GF-D8 (cell line): ENCODE measurements around the gene SLC1A5.
"Not testable (repeated sequence)": the region's sequence is repeated elsewhere in the genome, so short reads cannot be mapped to it uniquely, and the experiment has no call there.

Experiments used
- DNase-seq: peaks from one replicate; lab custom pipeline; 2025; lab: John Stamatoyannopoulos, UW

The SLC1A5 gene

DNA sequence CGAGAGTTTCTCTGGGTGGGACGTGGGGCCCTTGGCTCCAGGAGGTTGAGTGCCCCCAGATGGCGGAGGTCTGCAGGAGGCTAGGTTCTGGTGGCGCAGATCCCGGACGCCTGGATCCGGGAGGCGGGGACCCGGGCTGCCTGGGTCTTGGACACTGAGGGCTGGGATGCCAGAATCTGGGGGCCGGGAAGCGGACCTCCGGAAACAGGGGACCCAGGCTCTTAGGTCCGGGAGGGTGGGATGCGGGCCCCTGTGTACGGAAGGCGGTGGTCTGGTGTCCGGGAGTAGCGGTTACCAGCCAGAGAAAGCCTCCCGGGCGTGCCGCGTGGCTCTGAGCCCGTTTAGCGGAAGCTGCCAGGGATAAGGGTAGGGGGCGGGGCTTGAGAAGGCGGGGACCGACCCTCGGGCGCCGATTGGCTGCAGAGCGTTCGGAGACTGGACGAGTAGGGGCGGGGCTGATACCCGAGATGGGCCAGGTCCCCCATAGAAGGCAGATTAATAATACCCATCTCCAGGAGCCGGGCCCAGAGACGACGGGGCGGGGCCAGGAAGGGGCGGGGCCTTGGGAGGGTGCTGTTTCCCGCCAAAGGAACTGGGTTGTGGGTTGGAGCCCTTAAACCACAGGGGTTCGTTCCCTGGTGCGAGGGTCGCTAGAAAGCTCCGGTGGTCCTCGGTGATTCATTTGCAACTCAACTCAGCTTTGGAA, at the start of gene SLC1A5:
Gene SLC1A5, minus strand, starts transcription at position 333 of the 706 bp plus-strand sequence. CDS start 629 bp downstream, outside the sequence.
- peak; percentile 95 for DNase-seq

DNA sequence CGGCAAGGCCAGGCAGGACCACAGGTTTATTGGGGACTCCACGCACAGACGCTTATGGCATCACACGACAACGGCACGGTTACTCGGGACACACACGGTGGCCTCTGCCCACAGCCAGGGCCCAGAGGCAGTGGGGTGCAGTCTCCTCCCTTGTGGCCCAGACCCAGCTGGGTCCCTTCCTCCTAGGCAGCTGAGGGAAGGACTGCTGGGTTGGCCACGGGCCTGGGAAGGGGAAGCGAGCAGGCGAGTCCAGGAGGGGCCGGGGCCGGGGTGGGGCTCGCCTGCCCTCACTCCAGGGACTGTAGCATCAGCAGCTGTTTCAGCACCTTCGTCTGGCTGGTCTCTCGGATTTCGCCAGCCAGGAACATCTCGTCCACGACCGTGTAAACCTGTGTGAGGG, 49.8 kb upstream of the SLC1A5 start:
- DNase-seq = no peak

DNA sequence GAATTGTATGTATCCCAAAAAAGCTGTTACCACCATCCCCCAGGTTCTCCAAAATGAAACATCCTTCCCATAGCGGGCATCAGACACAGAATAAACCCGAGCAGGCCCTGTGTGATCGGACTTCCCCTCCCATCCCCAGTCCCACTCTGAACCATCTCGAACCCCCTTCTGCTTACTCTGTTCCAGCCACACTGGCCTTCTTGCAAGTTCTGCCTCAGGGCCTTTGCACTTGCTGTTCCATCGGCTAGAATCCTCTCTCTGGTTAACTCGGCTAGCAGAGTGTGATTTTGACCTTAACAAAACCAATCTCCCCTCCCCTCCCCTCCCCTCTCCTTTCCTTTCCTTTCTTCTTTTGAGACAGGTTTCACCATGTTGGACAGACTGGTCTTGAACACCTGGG, 46.6 kb upstream of the SLC1A5 start:
- no peak for DNase-seq

DNA sequence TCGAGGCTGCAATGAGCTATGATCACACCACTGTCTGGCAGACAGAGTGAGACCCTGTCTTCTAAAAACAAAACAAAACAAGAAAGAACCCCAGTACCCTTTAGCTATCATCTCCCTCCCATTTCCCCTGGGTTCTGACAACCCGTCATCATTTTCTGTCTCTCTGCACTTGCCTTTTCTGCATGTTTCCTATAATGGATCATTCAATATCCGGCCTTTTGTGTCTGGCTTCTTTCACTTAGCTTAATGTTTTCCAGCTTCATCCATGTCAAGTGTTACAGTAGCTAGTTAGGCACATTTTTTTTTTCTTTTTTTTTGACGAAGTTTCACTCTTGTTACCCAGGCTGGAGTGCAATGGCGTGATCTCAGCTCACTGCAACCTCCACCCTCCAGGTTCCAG, 45.7 kb upstream of the SLC1A5 start:
- no peak for DNase-seq

DNA sequence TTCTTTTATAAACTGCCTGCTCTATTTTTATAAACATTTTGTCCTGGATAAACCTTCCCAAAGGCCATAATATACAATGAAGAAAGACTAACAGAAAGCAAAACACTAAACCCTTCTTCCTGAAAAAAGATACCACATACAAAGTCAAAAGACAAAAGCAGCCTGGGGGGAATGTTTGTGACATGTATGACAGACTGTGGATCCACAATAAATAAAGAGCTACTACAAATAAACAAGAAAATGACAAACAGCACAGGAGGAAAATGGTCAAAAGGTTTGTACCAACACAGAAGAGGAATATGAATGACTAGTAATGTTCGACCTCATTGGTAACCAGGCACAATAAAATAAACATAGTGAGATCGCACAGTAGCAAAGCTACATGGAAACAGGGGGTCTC, 42.5 kb upstream of the SLC1A5 start:
- no peak for DNase-seq

DNA sequence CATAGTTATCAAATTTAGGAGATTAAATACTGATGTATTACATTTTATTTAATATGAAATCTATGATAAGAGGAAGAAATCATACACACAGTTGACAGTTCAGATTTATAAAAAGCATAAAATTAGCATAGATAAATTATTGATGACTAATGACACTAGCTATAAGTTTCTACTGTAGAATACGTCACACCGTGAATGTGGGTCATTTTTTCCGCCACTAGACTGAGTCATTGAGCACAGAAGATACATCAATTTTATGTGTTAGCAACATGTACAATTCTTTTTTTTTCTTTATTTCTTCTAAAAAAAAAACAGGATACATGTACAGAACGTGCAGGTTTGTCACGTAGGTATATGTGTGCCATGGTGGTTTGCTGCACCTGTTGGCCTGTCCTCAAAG, 40.1 kb upstream of the SLC1A5 start:
- DNase-seq = no peak

DNA sequence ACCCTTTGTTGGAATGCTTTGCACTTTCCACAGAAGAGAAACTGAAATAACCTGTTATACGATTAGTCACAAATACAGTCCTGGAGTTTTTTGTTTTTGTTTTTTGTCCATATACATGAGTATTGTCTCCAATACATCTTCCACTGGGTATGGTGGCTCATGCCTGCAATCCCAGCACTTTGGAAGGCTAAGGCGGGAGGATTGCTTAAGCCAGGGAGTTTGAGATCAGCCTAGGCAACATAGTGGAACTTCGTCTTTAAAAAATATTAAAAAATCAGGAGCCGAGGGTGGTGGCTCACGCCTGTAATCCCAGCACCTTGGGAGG, 37.3 kb upstream of the SLC1A5 start:
- DNase-seq = no peak

DNA sequence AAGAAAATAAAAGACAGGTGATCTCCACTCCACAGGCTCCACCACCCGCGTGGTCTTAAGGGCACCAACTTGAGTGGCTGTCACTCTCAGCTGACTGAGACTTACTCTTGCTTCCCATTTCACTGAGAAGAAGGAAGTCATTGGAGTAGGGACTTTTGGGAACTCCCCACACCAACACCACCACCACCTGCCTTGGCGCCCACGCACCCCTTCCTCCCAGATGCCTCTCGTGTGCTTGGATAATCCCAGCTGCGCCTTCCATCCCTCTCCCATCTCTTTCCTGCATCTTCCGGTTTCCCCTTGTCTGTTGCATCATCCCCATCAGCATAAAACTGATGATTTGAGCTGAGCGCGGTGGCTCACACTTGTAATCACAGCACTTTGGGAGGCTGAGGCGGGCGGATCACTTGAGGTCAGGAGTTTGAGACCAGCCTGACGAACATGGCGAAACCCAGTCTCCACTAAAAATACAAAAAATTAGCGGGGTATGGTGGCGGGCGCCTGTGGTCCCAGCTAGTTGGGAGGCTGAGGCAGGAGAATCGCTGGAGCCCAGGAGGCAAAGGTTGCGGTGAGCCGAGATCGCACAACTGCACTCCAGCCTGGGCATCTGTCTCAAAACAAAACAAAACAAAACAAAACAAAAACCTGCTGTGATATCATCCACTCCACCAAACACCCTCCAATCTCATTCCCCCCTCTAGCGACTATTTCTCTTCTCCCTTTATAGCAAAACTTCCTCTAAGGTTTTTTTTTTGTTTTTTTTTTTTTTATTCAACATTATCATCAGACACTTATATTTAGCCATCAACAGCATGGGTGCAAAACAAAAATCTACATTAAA, 36.7 kb upstream of the SLC1A5 start:
- DNase-seq = no peak

DNA sequence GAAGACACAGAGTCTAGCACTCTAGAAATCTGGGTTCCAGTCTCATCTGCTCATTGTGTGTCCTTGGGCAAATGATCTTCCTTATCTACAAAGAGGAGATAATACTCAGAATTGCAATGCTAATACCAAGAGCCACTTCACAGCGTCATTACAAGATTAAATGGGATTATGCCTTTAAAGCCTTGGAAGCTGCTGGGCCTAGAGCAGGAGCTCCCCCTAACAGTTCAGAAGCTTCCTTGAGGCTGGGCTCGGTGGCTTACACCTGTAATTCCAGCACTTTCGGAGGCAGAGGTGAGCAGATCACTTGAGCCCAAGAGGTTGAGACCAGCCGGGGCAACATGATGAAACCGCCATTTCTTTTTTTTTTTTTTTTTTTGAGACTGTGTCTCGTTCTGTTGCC, 34.7 kb upstream of the SLC1A5 start:
- no peak for DNase-seq

DNA sequence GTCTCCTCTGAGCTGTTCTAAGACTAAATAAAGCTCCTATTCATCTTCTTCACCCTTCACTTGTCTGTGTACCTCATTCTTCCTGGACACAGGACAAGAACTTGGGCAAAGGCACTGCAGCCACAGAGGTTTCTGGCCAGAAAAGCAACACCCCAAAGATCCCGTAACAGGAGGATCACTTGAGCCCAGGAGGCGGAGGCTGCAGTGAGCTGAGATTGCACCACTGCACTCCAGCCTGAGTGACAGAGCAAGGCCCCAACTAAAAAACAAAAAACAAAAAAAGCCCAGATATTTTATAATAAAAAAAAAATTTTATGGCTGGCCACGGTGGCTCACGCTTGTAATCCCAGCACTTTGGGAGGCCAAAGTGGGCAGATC, 34.0 kb upstream of the SLC1A5 start:
- not testable (repeated sequence) for DNase-seq

DNA sequence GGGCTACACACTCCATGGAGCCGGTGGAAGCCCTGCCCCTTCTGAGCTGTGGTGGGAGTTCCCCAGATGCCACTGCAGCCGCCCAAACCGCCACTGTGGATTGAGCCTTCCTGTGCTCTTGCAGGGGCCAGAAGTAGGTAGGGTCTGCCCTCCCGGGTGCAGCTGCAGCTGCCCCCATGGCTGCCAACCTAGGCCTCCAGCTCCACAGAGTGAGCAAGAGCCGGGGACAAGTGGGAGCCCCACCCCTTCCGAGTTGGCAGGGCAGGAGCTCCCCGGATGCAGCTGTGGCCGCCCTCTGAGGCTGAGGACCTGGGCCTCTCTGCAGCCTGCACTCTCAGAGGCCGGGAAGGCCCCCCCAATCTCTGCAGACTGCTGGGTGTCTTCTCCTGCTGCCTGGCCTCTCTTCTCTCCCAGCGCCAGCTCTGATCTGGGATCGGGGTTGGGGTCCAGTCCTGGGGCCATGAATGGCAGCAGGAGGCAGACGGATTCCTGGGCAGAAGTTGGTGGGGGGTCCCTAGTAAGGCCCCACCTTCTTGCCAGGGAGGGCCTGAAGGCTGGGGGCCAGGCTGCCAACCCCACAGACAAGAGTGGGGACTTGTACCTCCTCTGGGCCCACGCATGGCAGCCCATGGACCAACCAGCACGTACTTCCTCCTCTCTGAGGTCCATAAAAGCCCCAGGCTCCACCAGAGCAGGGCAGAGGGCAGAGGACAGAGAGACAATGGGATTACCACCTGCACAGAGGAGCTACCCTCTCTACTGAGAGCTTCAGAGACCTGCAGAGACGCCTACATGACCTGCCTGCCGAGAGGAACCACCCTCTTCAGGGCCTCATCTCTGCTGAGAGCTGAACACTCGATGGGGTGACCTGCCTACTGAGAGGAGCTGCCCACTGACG, 33.4 kb upstream of the SLC1A5 start:
- peak; percentile 73 for DNase-seq

DNA sequence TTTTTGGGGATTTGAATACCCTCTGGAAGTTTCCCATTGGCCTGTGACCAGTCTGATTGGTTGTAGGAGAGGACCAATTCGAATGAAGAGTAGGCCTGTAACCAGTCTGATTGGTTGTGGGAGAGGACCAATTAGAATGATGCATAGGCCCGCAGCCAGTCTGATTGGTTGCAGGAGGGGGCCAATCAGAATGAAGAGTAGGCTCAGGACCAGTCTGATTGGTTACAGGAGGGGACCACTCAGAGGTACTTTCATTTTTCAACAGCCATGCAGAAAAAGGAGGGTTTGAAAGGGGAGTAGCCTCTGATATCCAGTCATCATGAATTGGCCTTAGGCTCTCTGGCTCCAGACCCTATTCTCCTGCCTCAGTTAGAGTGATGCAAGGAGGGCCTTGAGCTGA, 30.4 kb upstream of the SLC1A5 start:
- DNase-seq = no peak

DNA sequence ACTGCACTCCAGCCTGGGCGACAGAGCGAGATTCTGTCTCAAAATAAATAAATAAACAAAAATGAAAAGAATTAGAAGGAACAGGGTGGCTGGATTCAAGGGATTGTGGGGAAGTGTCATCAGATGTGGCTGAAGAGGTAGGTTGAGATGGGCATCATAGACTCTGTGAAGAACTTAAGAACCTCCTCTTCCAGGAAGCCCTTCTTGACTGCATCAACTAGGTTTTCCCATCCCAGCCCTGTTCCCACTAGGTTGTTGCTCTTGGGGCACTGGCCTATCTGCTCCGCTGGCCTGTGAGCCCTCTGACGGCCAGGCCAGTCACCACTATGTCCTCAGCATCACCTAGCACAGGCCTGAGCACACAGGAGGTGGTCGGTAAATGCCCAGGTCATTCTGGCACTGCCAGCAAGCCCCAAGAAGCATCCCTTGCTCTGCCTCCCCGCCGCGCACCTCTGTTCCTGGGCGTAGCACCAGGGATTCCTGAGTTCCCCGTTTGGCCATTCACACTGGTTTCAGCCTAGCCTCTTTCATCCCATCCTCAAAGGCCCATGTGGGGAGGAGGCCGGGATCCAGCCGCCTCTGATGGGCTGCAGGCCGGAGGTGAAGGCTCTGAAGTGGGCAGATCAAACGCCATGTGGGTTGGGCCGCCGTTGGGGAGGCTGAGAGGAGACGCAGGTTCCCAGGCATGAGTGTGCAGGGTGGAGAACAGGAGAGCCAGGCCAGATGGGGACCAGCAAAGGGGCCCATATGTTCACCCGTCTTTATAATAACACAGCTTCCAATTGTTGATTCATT, 27.6 kb upstream of the SLC1A5 start:
- no peak for DNase-seq

DNA sequence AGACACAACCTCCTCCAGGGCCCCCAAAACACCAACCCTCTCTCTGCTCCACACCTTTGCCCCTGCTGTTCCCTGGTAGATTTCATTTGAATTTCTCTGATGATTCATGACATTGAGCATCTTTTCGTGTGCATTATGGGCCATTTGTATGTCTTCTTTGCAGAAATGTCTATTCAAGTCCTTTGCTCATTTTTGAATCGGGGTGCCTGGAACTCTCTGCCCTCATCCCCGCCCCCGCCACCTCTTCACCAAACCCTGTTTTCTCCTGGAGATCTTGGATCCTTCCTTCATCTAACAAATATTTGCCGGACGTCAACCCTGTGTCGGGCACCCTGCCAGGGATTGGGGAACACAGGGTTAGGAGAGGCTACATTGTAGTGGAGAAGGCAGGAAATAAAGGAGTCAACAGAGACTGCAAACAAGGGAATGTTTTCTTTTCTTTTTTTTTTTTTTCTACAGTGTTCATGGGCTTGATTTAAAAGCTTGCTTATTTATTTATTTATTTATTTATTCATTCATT, 25.5 kb upstream of the SLC1A5 start:
- no peak for DNase-seq

DNA sequence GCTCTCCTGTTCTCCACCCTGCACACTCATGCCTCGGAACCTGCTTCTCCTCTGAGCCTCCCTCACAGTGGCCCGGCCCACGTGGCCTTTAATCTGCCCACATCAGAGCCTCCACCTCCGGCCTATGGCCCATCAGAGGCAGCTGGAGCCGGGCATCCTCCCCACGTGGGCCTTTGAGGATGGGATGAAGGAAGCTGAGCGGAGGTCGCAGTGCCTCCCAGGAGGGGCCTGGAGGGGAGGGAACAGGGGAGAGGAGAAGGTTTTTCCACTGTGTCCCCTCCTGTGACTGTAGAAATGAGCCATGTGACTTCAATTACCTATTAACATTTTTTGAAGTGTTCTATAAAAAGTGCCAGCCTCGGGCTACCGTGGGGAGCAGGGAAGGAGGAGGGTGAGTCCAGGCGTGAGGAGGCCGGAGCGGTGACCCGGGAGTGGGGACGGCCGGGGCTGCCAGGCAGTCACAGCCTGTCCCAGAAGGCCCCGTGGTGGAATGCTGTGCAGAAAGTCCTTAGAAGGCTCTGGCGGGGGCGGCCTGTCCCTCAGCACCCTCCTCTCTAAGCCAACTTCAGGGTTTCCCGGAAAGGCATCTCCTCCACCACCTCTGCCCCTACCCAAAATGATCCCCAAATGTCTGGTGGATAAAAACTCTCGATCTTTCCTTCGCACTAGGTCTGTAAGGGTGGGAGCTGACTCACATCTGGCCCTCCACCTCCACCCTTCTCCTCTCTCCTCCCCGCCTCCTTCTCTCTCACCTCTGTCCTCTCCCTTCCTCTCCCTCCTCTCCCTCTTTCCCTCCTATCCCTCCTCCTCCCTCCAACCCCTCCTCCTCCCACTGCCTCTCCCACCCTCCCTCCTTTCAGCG, 24.8 kb upstream of the SLC1A5 start:
- no peak for DNase-seq

DNA sequence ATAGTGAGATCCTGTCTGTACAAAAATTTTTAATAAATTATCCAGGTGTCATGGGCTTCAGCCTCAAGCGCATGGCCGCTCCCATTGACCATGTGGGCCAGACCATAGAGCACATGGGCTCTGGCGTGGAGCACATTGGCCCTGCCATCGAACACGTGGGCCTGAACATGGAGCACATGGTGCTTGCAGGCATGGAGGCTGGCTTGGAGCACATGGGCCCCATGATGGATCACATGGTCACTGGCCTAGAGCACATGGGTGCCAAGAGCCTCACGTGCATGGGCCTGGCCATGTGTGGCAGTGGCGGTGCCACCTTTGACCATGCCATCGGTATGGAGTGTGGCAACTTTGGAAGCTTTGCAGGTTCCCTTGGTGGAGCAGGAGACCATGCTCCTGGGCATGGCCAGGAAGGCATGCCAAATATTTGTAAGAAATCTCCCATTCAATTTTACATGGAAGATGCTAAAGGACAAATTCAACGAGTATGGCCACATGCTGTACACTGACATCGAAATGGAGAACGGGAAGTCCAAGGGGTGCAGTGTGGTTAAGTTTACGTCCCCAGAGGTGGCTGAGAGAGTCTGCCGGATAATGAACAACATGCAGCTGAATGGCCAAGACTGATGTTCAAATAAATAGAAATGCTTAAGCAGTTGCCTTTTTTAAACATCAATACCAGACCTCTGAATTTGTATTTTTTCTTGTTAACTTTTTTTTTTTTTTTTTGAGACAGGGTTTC, 21.3 kb upstream of the SLC1A5 start:
- DNase-seq = no peak

DNA sequence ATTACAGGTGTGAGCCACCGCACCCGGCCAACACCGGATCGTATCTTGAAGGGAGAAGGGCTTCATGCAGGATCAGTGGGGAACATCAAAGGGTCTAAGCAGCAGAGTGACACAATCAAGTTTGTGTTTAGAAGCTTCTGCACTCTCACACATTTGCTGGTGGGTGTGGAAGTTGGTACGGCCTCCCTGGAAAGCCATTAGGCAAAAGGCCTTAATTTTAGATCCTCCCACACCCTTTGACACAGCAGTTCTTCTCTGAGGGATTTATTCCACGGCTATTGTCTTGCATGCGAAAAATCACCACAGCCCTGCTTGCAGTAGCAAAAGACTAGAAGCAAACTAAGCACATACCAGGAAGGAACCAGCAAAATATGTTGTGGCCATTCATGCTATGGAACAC, 18.3 kb upstream of the SLC1A5 start:
- no peak for DNase-seq

DNA sequence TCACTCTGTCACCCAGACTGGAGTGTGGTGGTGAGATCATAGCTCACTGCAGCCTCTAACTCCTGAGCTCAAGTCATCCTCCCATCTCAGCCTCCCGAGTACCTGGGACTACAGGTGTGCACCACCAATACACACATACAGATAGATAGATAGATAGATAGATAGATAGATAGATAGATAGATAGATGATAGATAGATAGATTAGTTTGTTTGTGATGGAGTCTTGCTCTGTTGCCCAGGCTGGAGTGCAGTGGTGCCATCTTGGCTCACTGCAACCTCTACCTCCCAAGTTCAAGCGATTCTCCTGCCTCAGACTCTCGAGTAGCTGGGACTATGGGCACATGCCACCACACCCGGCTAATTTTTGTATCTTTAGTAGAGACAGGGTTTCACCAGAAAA, 16.0 kb upstream of the SLC1A5 start:
- DNase-seq = not testable (repeated sequence)

DNA sequence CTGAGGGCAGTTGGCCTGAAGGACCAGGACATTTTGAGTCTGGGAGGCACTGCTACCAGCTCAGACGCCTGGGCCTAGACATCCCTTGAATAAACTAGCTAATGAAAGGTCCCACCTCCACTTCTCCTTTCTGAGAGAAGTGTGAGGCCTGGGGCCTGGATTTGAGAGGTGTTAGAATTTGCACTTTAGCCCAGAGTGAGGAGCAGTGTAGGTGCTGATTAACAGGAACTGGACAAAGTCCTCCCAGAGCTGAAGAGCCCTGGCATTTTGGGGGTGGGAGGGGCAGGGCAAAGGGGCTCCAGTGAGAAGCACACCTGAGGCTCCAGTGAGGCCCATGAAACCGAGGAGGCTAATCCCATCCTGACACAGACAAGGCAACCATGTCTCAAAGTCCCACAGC, 15.2 kb upstream of the SLC1A5 start:
- DNase-seq = no peak

DNA sequence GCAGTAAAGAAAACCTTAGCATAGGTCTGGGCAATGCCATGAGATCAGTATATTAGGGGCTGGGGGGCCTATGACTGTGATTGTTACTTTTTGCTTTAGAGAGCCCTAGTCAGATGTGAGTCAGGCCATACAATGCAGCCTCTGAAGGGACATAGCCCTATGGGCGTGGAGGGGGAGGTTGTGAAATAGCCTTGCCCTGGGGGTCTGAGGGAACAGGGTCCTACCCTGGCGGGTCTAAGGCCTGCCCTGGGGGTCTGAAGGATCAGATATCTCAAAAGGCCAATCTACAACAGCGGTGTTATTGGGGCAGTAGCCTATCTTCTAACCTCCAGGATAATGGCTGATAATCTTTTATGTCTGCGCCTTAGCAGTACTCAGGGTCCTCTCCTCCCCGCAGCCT, 13.8 kb upstream of the SLC1A5 start:
- DNase-seq = no peak
